ENCODE measurements around the gene MIAT.

GRCh38 chr22:26620197-26620596, 37.2 kb upstream of the MIAT start:
- TF ChIP-seq GATA2 (IDR thresholded peaks at IDR 0.05; ENCODE audit: low read depth, low read length): no peak
- no peak for TF ChIP-seq GATA3 (IDR thresholded peaks at IDR 0.05; ENCODE audit: low read depth, low read length)

Data from SH-SY5Y (cell line).